ENCODE results near the gene SFXN4.

The SFXN4 gene

DNA sequence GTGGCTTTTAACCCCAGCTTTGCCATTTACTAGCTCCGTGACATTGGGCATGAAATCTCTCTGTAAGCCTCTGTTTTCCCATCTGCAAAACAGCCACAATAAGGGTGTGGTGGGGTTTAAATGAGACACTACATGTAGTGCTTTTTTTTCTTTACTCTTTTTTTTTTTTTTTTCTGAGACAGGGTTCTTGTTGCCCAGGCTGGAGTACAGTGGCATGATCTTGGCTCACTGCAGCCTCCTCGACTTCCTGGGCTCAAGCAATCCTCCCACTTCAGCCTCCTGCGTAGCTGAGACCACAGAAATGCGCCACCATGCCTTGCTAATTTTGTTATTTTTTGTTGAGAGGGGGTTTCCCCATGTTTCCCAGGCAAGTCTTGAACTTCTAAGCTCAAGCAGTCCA, 69.9 kb downstream of the SFXN4 start:
- no peak for FAIRE-seq
- no peak for DNase-seq (ENCODE audit: insufficient read length, low spot score)
- TF ChIP-seq, protein P1, sequence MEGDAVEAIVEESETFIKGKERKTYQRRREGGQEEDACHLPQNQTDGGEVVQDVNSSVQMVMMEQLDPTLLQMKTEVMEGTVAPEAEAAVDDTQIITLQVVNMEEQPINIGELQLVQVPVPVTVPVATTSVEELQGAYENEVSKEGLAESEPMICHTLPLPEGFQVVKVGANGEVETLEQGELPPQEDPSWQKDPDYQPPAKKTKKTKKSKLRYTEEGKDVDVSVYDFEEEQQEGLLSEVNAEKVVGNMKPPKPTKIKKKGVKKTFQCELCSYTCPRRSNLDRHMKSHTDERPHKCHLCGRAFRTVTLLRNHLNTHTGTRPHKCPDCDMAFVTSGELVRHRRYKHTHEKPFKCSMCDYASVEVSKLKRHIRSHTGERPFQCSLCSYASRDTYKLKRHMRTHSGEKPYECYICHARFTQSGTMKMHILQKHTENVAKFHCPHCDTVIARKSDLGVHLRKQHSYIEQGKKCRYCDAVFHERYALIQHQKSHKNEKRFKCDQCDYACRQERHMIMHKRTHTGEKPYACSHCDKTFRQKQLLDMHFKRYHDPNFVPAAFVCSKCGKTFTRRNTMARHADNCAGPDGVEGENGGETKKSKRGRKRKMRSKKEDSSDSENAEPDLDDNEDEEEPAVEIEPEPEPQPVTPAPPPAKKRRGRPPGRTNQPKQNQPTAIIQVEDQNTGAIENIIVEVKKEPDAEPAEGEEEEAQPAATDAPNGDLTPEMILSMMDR (IDR thresholded peaks at IDR 0.05; ENCODE audit: insufficient read depth, missing control alignments): no peak

DNA sequence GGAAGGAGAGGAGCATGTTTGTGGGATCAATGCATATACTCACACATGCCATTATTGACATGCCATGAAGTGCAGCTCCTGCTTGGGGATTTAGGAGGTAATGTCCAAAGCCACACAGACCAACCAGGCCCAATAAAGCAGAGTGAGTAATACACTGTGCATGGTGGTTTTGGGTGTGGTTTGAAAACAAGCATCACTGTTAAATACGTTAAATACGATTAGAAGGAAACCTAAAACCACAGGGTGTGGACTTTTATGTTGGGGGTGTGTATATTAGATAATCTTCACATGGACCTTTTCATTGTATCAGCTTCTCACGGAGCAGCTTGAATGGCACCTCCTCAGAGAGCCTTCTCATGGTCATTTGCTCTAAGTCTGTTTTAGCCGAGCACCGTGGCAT, 74.5 kb downstream of the SFXN4 start:
- TF ChIP-seq, protein P1 (IDR thresholded peaks at IDR 0.05; ENCODE audit: insufficient read depth, missing control alignments): no peak
- DNase-seq (ENCODE audit: insufficient read length, low spot score): no peak
- FAIRE-seq: no peak
